WTC11 (cell line): Measurements from ENCODE around the gene COL6A3. TPM values are rescaled to one million over a fixed set of nuclear protein-coding genes. Genes with fewer than 3 reads are reported as not detected.
A peak's percentile ranks its signal among the peaks of the same experiment; 100 is the strongest.

Source experiments
- ATAC-seq: fragments of 200-7000 bp; cut with Tn5 transposase; 2 replicates; pipeline ENCODE4 v1.10.0; 2021; ENCODE audit warnings: mild to moderate bottlenecking, moderate library complexity
- CTCF ChIA-PET: fragments of 300-600 bp; sonication (Branson Sonifier 250); formaldehyde crosslinking; loops from one replicate; lab custom pipeline; 2021; ENCODE audit warnings: antibody characterized with exemption; lab: Charles Lee
- POLR2A ChIA-PET: fragments of 350-600 bp; sonication (Branson Sonifier 250); formaldehyde crosslinking; loops from one replicate; lab custom pipeline; 2021; ENCODE audit warnings: antibody characterized with exemption; lab: Charles Lee
- DNase-seq: peaks from one replicate; pipeline ENCODE4 v3.0.0; 2021; ENCODE audit warnings: low spot score
- H3K27ac Mint-ChIP-seq: 2 replicates; pipeline ENCODE4 v1.8.0; 2021; ENCODE audit warnings: mixed read lengths
- H3K27me3 Mint-ChIP-seq: 2 replicates; pipeline ENCODE4 v1.8.0; 2021; ENCODE audit warnings: low read depth, mild to moderate bottlenecking, moderate library complexity, mixed read lengths
- H3K36me3 Mint-ChIP-seq: 2 replicates; pipeline ENCODE4 v1.8.0; 2021; ENCODE audit warnings: mixed read lengths
- H3K4me1 Mint-ChIP-seq: 2 replicates; pipeline ENCODE4 v1.8.0; 2022; ENCODE audit warnings: mixed read lengths
- H3K4me3 Mint-ChIP-seq: 2 replicates; pipeline ENCODE4 v1.8.0; 2021; ENCODE audit warnings: mild to moderate bottlenecking, moderate library complexity, mixed read lengths
- H3K9me3 Mint-ChIP-seq: 2 replicates; pipeline ENCODE4 v1.8.0; 2021; ENCODE audit warnings: mixed read lengths
- EMX1 ChIP-seq: fragments of 250-450 bp; sonication (Bioruptor Pico); IDR thresholded peaks from 2 replicates; pipeline ENCODE4 v1.8.0; 2021; ENCODE audit warnings: mild to moderate bottlenecking
- ERG ChIP-seq: fragments of 250-450 bp; sonication (Bioruptor Pico); IDR thresholded peaks from 2 replicates; pipeline ENCODE4 v1.8.0; 2021; ENCODE audit warnings: mild to moderate bottlenecking
- FOXK1 ChIP-seq: sonication (generic); formaldehyde crosslinking; IDR thresholded peaks from 2 replicates; pipeline ENCODE4 v1.8.0; 2022; ENCODE audit warnings: mild to moderate bottlenecking, moderate library complexity, missing genetic modification reagents
- JAZF1 ChIP-seq: fragments of 250-450 bp; sonication (Bioruptor Pico); IDR thresholded peaks from 2 replicates; pipeline ENCODE4 v1.9.0; 2021; ENCODE audit warnings: moderate library complexity, mild to moderate bottlenecking, inconsistent platforms
- NFYB ChIP-seq: sonication (generic); formaldehyde crosslinking; conservative IDR thresholded peaks from 2 replicates; pipeline ENCODE4 v1.8.0; 2022; ENCODE audit warnings: low read depth, missing genetic modification reagents
- NR1H2 ChIP-seq: sonication (generic); formaldehyde crosslinking; IDR thresholded peaks from 2 replicates; pipeline ENCODE4 v1.9.0; 2021; ENCODE audit warnings: mild to moderate bottlenecking, moderate library complexity, missing genetic modification reagents
- SP1 ChIP-seq: sonication (generic); formaldehyde crosslinking; conservative IDR thresholded peaks from 2 replicates; pipeline ENCODE4 v1.8.1; 2022; ENCODE audit warnings: missing genetic modification reagents
- TEAD1 ChIP-seq: sonication (generic); formaldehyde crosslinking; IDR thresholded peaks from 2 replicates; pipeline ENCODE4 v1.8.0; 2022; ENCODE audit warnings: mild to moderate bottlenecking, missing genetic modification reagents
- ZBTB21 ChIP-seq: sonication (generic); formaldehyde crosslinking; IDR thresholded peaks from 2 replicates; pipeline ENCODE4 v1.8.1; 2023; ENCODE audit warnings: mild to moderate bottlenecking, missing genetic modification reagents, borderline replicate concordance
- ZNF317 ChIP-seq: sonication (generic); formaldehyde crosslinking; IDR thresholded peaks from 2 replicates; pipeline ENCODE4 v1.8.1; 2023; ENCODE audit warnings: low read depth, mild to moderate bottlenecking, moderate library complexity, missing genetic modification reagents, borderline replicate concordance
- ZNF532 ChIP-seq: fragments of 250-450 bp; sonication (Bioruptor Pico); IDR thresholded peaks from 2 replicates; pipeline ENCODE4 v1.9.0; 2021; ENCODE audit warnings: mild to moderate bottlenecking, borderline replicate concordance
- total RNA-seq: library from RNA; stranded (reverse); gene quantifications from 3 replicates; pipeline ENCODE4 v1.2.3, GENCODE V29; 2021
- TF ChIP-seq, protein P1 (sequence below): fragments of 200-600 bp; IDR thresholded peaks from 2 replicates; pipeline ENCODE4 v1.8.0; 2022; ENCODE audit warnings: antibody characterized with exemption
- TF ChIP-seq, protein P2 (sequence below): fragments of 250-450 bp; sonication (Bioruptor Pico); IDR thresholded peaks from 2 replicates; pipeline ENCODE4 v2.1.2; 2022; ENCODE audit warnings: mild to moderate bottlenecking, moderate library complexity
- TF ChIP-seq, protein P3 (sequence below): sonication (generic); formaldehyde crosslinking; IDR thresholded peaks from 2 replicates; pipeline ENCODE4 v1.8.0; 2023; ENCODE audit warnings: missing genetic modification reagents, mild to moderate bottlenecking, borderline replicate concordance
- TF ChIP-seq, protein P4 (sequence below): sonication (generic); formaldehyde crosslinking; IDR thresholded peaks from 2 replicates; pipeline ENCODE4 v1.8.1; 2023; ENCODE audit warnings: mild to moderate bottlenecking, moderate library complexity, missing genetic modification reagents
- TF ChIP-seq, protein P5 (sequence below): sonication (generic); formaldehyde crosslinking; IDR thresholded peaks from 2 replicates; pipeline ENCODE4 v1.8.0; 2022; ENCODE audit warnings: mild to moderate bottlenecking, missing genetic modification reagents

Gene COL6A3
- total RNA-seq, 1 experiment from 2014 or later = 2.6 TPM

DNA sequence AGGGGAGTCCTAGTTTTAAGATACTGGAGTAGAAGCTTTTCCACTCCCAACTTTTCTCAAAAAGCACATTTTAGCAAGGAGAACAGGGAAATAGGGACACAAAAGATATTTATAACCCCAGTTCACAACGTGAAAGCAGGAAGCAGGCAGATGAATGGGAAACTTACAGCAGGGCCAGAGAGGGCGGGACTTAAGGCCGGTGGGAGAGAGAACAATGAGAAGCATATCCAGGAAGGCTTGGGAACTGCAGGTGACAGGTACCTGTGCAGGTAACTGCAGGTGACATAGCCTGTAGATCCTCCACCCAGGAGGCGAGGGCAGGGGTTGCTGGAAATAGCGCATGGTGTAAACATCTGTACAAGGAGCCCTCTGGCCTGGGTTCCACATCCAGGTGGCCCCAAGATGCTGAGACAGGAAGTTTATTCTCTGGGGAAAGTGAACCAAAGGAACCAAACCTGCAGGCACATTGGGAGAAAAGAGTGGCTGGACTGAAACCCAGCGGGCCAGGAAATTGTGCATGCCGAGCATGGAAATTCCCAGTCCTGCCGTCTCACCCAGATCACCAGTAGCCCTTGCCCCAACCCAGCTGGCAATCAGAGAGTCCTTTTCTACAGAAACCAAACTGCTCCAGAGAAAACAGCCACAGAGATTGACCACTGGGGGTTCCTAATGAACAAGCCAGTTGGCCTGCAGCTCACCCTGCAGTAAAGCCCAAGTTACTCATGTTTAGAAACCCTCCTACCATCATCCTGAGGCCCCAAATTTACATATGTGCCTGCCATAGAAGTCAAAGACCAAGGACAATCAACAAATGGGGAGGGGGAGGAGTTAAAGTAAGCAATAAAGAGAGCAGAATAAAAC is 24.3 kb upstream of the COL6A3 start:
- TF ChIP-seq, protein P1, sequence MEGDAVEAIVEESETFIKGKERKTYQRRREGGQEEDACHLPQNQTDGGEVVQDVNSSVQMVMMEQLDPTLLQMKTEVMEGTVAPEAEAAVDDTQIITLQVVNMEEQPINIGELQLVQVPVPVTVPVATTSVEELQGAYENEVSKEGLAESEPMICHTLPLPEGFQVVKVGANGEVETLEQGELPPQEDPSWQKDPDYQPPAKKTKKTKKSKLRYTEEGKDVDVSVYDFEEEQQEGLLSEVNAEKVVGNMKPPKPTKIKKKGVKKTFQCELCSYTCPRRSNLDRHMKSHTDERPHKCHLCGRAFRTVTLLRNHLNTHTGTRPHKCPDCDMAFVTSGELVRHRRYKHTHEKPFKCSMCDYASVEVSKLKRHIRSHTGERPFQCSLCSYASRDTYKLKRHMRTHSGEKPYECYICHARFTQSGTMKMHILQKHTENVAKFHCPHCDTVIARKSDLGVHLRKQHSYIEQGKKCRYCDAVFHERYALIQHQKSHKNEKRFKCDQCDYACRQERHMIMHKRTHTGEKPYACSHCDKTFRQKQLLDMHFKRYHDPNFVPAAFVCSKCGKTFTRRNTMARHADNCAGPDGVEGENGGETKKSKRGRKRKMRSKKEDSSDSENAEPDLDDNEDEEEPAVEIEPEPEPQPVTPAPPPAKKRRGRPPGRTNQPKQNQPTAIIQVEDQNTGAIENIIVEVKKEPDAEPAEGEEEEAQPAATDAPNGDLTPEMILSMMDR = no peak
- TF ChIP-seq, protein P2, sequence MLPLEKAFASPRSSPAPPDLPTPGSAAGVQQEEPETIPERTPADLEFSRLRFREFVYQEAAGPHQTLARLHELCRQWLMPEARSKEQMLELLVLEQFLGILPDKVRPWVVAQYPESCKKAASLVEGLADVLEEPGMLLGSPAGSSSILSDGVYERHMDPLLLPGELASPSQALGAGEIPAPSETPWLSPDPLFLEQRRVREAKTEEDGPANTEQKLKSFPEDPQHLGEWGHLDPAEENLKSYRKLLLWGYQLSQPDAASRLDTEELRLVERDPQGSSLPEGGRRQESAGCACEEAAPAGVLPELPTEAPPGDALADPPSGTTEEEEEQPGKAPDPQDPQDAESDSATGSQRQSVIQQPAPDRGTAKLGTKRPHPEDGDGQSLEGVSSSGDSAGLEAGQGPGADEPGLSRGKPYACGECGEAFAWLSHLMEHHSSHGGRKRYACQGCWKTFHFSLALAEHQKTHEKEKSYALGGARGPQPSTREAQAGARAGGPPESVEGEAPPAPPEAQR (CRISPR knock-in tag) = 0 out of 2 replicates have a peak, but pooled peaks have one; percentile 3
- TF ChIP-seq, protein P3, sequence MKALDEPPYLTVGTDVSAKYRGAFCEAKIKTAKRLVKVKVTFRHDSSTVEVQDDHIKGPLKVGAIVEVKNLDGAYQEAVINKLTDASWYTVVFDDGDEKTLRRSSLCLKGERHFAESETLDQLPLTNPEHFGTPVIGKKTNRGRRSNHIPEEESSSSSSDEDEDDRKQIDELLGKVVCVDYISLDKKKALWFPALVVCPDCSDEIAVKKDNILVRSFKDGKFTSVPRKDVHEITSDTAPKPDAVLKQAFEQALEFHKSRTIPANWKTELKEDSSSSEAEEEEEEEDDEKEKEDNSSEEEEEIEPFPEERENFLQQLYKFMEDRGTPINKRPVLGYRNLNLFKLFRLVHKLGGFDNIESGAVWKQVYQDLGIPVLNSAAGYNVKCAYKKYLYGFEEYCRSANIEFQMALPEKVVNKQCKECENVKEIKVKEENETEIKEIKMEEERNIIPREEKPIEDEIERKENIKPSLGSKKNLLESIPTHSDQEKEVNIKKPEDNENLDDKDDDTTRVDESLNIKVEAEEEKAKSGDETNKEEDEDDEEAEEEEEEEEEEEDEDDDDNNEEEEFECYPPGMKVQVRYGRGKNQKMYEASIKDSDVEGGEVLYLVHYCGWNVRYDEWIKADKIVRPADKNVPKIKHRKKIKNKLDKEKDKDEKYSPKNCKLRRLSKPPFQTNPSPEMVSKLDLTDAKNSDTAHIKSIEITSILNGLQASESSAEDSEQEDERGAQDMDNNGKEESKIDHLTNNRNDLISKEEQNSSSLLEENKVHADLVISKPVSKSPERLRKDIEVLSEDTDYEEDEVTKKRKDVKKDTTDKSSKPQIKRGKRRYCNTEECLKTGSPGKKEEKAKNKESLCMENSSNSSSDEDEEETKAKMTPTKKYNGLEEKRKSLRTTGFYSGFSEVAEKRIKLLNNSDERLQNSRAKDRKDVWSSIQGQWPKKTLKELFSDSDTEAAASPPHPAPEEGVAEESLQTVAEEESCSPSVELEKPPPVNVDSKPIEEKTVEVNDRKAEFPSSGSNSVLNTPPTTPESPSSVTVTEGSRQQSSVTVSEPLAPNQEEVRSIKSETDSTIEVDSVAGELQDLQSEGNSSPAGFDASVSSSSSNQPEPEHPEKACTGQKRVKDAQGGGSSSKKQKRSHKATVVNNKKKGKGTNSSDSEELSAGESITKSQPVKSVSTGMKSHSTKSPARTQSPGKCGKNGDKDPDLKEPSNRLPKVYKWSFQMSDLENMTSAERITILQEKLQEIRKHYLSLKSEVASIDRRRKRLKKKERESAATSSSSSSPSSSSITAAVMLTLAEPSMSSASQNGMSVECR (CRISPR knock-in tag) = no peak
- TF ChIP-seq ZNF317 (CRISPR knock-in tag) (no peak), FOXK1 (no peak), NR1H2 (CRISPR knock-in tag) (no peak), ERG (CRISPR knock-in tag) (no peak), SP1 (CRISPR knock-in tag) (0 out of 2 replicates have a peak, but pooled peaks have one; percentile 14), EMX1 (CRISPR knock-in tag) (no peak), JAZF1 (CRISPR knock-in tag) (no peak)
- TF ChIP-seq, protein P4, sequence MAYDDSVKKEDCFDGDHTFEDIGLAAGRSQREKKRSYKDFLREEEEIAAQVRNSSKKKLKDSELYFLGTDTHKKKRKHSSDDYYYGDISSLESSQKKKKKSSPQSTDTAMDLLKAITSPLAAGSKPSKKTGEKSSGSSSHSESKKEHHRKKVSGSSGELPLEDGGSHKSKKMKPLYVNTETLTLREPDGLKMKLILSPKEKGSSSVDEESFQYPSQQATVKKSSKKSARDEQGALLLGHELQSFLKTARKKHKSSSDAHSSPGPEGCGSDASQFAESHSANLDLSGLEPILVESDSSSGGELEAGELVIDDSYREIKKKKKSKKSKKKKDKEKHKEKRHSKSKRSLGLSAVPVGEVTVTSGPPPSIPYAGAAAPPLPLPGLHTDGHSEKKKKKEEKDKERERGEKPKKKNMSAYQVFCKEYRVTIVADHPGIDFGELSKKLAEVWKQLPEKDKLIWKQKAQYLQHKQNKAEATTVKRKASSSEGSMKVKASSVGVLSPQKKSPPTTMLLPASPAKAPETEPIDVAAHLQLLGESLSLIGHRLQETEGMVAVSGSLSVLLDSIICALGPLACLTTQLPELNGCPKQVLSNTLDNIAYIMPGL (CRISPR knock-in tag) = no peak
- POLR2A ChIA-PET = no interaction called here
- Mint-ChIP-seq H3K4me1 (peaks cover 39% of the 10 kb centered on the region), H3K36me3 (peaks cover 8% of the 10 kb centered on the region), H3K4me3 (no peak overlapping the region), H3K27ac (peak overlapping the region; percentile 81), H3K9me3 (peaks cover 7% of the 10 kb centered on the region), H3K27me3 (peaks cover 5% of the 10 kb centered on the region; the same call in 1 of the 2 replicates)
- peak; percentile 94 for ATAC-seq
- peak; percentile 52 for DNase-seq
- CTCF ChIA-PET = interaction anchor here (1.1 to 10.0 kb wide), 5 partner anchors 13 to 273 kb away, joined by 3 to 63 read pairs (median 4); no protein-coding TSS in a partner anchor

- H3K27me3 Mint-ChIP-seq = no peaks in the 10 kb centered on the region; the same call in 1 of the 2 replicates
- peaks cover 40% of the 10 kb centered on the region for H3K4me1 Mint-ChIP-seq
- POLR2A ChIA-PET = no interaction called here
- DNase-seq = no peak
- H3K27ac Mint-ChIP-seq = no peak overlapping the region
- ATAC-seq = no peak
- CTCF ChIA-PET = interaction anchor here (1.1 to 10.0 kb wide), 4 partner anchors 14 to 75 kb away, joined by 3 to 63 read pairs (median 10); no protein-coding TSS in a partner anchor
- H3K4me3 Mint-ChIP-seq = no peak overlapping the region
- H3K9me3 Mint-ChIP-seq = peaks cover 7% of the 10 kb centered on the region
- H3K36me3 Mint-ChIP-seq = peaks cover 8% of the 10 kb centered on the region
- TF ChIP-seq, protein P5, sequence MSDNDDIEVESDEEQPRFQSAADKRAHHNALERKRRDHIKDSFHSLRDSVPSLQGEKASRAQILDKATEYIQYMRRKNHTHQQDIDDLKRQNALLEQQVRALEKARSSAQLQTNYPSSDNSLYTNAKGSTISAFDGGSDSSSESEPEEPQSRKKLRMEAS (CRISPR knock-in tag) = no peak
- TF ChIP-seq TEAD1 = no peak
- TF ChIP-seq ZNF532 (CRISPR knock-in tag) = no peak
- TF ChIP-seq ZBTB21 = no peak
- TF ChIP-seq NFYB (CRISPR knock-in tag) = no peak
Observed at GRCh38 chr2:237437566-237437965, 23.6 kb upstream of the COL6A3 start.
